ENCODE data around the gene ANAPC10. TPM values are rescaled to one million over a fixed set of nuclear protein-coding genes. Genes with fewer than 3 reads are reported as not detected.

Gene ANAPC10
- total and polyA plus RNA-seq, 2 donors (not counting 3 experiments of a cell fraction or from before 2014, with no cell fraction given), result 15.7 to 24.0 TPM

GRCh38 chr4:144948421-144948820 lies 149.6 kb downstream of the ANAPC10 start:
- Histone ChIP-seq H3K4me2 (ENCODE audit: insufficient read depth, low read length) (no peak overlapping the region), H3K4me3 (replicated peaks in 1 of 3; ENCODE audit: insufficient read depth in 1 of 3, low read depth in 1 of 3, low read length in 3 of 3) (no peak overlapping the region), H3K9ac (replicated peaks; ENCODE audit: extremely low read depth, insufficient read depth, low read length) (no peak overlapping the region), H4K20me1 (replicated peaks; ENCODE audit: control insufficient read depth, extremely low read depth, insufficient read depth, low read length) (no peaks in the 10 kb centered on the region), H2AFZ (ENCODE audit: low read depth, low read length) (no peak overlapping the region), H3K27me3 (ENCODE audit: control insufficient read depth in 2 of 2, insufficient read depth in 2 of 2, low read length in 2 of 2) (no peaks in the 10 kb centered on the region), H3K4me1 (ENCODE audit: control insufficient read depth, extremely low read depth, insufficient read depth, low read length) (no peaks in the 10 kb centered on the region), H3K79me2 (ENCODE audit: control insufficient read depth, insufficient read depth, low read length) (no peaks in the 10 kb centered on the region), H3K9me3 (replicated peaks; ENCODE audit: control insufficient read depth, insufficient read depth, low read length) (no peaks in the 10 kb centered on the region), H3K27ac (ENCODE audit: insufficient read depth, low read depth, low read length) (no peak overlapping the region), H3K9me1 (replicated peaks; ENCODE audit: control insufficient read depth, extremely low read depth, insufficient read depth, low read length) (no peaks in the 10 kb centered on the region), H3K36me3 (ENCODE audit: control insufficient read depth in 2 of 2, extremely low read depth in 1 of 2, insufficient read depth in 2 of 2, low read length in 2 of 2) (no peaks in the 10 kb centered on the region)
- no TSS peak for BruUV-seq (replicated peaks)
- FAIRE-seq, result no peak
- intact Hi-C loops (cut with micrococcal nuclease), result no loop called here
- ChIA-PET CTCF (no interaction called here), POLR2A (no interaction called here)
- dilution Hi-C loops (cut with MboI; ENCODE audit: extremely low pct_ligation_motif_present, low sequenced_read_pairs), result no loop called here
- TF ChIP-seq POLR2AphosphoS5 (IDR thresholded peaks at IDR 0.05; ENCODE audit: insufficient read depth, low read depth, low read length) (no peak), EZH2 (IDR thresholded peaks at IDR 0.05; ENCODE audit: borderline replicate concordance, low read depth, low read length, severe bottlenecking) (no peak), MAX (IDR thresholded peaks at IDR 0.05; ENCODE audit: insufficient read depth, insufficient read length) (no peak), FOS (IDR thresholded peaks at IDR 0.05; ENCODE audit: borderline replicate concordance, insufficient read depth, low read length) (no peak)
- no peak for DNase-seq (ENCODE audit: low read depth, low spot score)

GRCh38 chr4:144948009-144948408 lies 150.0 kb downstream of the ANAPC10 start:
- Histone ChIP-seq H3K9me1 (replicated peaks; ENCODE audit: control insufficient read depth, extremely low read depth, insufficient read depth, low read length) (no peaks in the 10 kb centered on the region), H2AFZ (ENCODE audit: low read depth, low read length) (no peak overlapping the region), H3K27me3 (ENCODE audit: control insufficient read depth in 2 of 2, insufficient read depth in 2 of 2, low read length in 2 of 2) (no peaks in the 10 kb centered on the region), H4K20me1 (replicated peaks; ENCODE audit: control insufficient read depth, extremely low read depth, insufficient read depth, low read length) (no peaks in the 10 kb centered on the region), H3K4me1 (ENCODE audit: control insufficient read depth, extremely low read depth, insufficient read depth, low read length) (no peaks in the 10 kb centered on the region), H3K4me2 (ENCODE audit: insufficient read depth, low read length) (no peak overlapping the region), H3K9ac (replicated peaks; ENCODE audit: extremely low read depth, insufficient read depth, low read length) (no peak overlapping the region), H3K27ac (ENCODE audit: insufficient read depth, low read depth, low read length) (no peak overlapping the region), H3K36me3 (ENCODE audit: control insufficient read depth in 2 of 2, extremely low read depth in 1 of 2, insufficient read depth in 2 of 2, low read length in 2 of 2) (no peaks in the 10 kb centered on the region), H3K9me3 (replicated peaks; ENCODE audit: control insufficient read depth, insufficient read depth, low read length) (no peaks in the 10 kb centered on the region), H3K79me2 (ENCODE audit: control insufficient read depth, insufficient read depth, low read length) (no peaks in the 10 kb centered on the region), H3K4me3 (replicated peaks in 1 of 3; ENCODE audit: insufficient read depth in 1 of 3, low read depth in 1 of 3, low read length in 3 of 3) (no peak overlapping the region)
- BruUV-seq (replicated peaks), result no TSS peak
- ChIA-PET POLR2A (no interaction called here), CTCF (no interaction called here)
- no peak for DNase-seq (ENCODE audit: low read depth, low spot score)
- no peak for FAIRE-seq
- no peak for TF ChIP-seq GATA2 (IDR thresholded peaks at IDR 0.05; ENCODE audit: insufficient read depth, insufficient read length, low read depth, low read length)
- TF ChIP-seq MYC (IDR thresholded peaks at IDR 0.05; ENCODE audit: low read depth, low read length), result no peak
- no peak for TF ChIP-seq POLR2AphosphoS5 (IDR thresholded peaks at IDR 0.05; ENCODE audit: insufficient read depth, low read depth, low read length)
- no peak for TF ChIP-seq CTCF (IDR thresholded peaks at IDR 0.05; ENCODE audit: extremely low read depth in 1 of 2, insufficient read depth in 1 of 2, low read depth in 1 of 2, low read length in 2 of 2)
- no peak for TF ChIP-seq MAX (IDR thresholded peaks at IDR 0.05; ENCODE audit: insufficient read depth, insufficient read length)
- no peak for TF ChIP-seq FOS (IDR thresholded peaks at IDR 0.05; ENCODE audit: borderline replicate concordance, insufficient read depth, low read length)
- no peak for TF ChIP-seq EZH2 (IDR thresholded peaks at IDR 0.05; ENCODE audit: borderline replicate concordance, low read depth, low read length, severe bottlenecking)
- no peak for TF ChIP-seq JUN (IDR thresholded peaks at IDR 0.05; ENCODE audit: borderline replicate concordance, insufficient read depth, insufficient read length, low read depth)
- TF ChIP-seq POLR2A (IDR thresholded peaks at IDR 0.05; ENCODE audit: low read depth, low read length), result no peak
- dilution Hi-C loops (cut with MboI; ENCODE audit: extremely low pct_ligation_motif_present, low sequenced_read_pairs) (no loop called here), intact Hi-C loops (cut with micrococcal nuclease) (no loop called here)

Measured in endothelial cell of umbilical vein (primary cell).